OCI-LY1 (cell line): Measurements from ENCODE around the gene NEURL4.

Experiments used
- H2AFZ ChIP-seq: fragments of 200-600 bp; sonication (generic), shearing (Covaris generic); 2 replicates; pipeline ENCODE4 v1.6.0; 2014; ENCODE audit warnings: antibody characterized with exemption, mild to moderate bottlenecking, low read length
- H3F3A ChIP-seq: fragments of 200-600 bp; sonication (generic), shearing (Covaris generic); 2 replicates; pipeline ENCODE4 v1.6.0; 2014; ENCODE audit warnings: mild to moderate bottlenecking, antibody characterized with exemption, low read length, moderate library complexity; ENCODE audit not compliant: insufficient read depth
- H3K27ac ChIP-seq: fragments of 200-600 bp; sonication (generic); 2 replicates; pipeline ENCODE4 v1.5.1; 2014; ENCODE audit warnings: low read length, mixed run types, mild to moderate bottlenecking, low read depth; ENCODE audit not compliant: poor library complexity, severe bottlenecking
- H3K27me3 ChIP-seq: fragments of 200-600 bp; sonication (generic); 2 replicates; pipeline ENCODE4 v1.6.0; 2014; ENCODE audit warnings: antibody characterized with exemption, mild to moderate bottlenecking, low read length, moderate library complexity; ENCODE audit not compliant: insufficient read depth
- H3K36me3 ChIP-seq: fragments of 200-600 bp; sonication (generic); 2 replicates; pipeline ENCODE4 v1.6.1; 2014; ENCODE audit warnings: mild to moderate bottlenecking, antibody characterized with exemption, low read length, moderate library complexity, mixed read lengths; ENCODE audit not compliant: insufficient read depth
- H3K4me1 ChIP-seq: fragments of 200-600 bp; sonication (generic); 2 replicates; pipeline ENCODE4 v1.5.1; 2014; ENCODE audit warnings: mild to moderate bottlenecking, low read length, moderate library complexity; ENCODE audit not compliant: insufficient read depth, severe bottlenecking
- H3K4me2 ChIP-seq: fragments of 200-600 bp; sonication (generic), shearing (Covaris generic); 2 replicates; pipeline ENCODE4 v1.6.1; 2014; ENCODE audit warnings: low read length
- H3K4me3 ChIP-seq: fragments of 200-600 bp; sonication (generic); 2 replicates; pipeline ENCODE4 v1.5.1; 2014; ENCODE audit warnings: low read length, low read depth, mild to moderate bottlenecking, mixed read lengths; ENCODE audit not compliant: poor library complexity, severe bottlenecking
- H3K79me2 ChIP-seq: fragments of 200-600 bp; shearing (Covaris generic); 2 replicates; pipeline ENCODE4 v1.6.1; 2016; ENCODE audit warnings: mixed run types, low read length, mixed read lengths; ENCODE audit not compliant: insufficient read depth
- H3K9ac ChIP-seq: fragments of 200-600 bp; sonication (generic), shearing (Covaris generic); 2 replicates; pipeline ENCODE4 v1.6.1; 2014; ENCODE audit warnings: mild to moderate bottlenecking, low read length, mixed read lengths
- H3K9me2 ChIP-seq: fragments of 200-600 bp; sonication (generic), shearing (Covaris generic); 2 replicates; pipeline ENCODE4 v1.6.1; 2014; ENCODE audit warnings: low read depth, mild to moderate bottlenecking, low read length, mixed read lengths
- H3K9me3 ChIP-seq: fragments of 200-600 bp; shearing (Covaris generic); 2 replicates; pipeline ENCODE4 v1.6.1; 2014; ENCODE audit warnings: low read length, mixed read lengths
- H4K20me1 ChIP-seq: fragments of 200-600 bp; sonication (generic), shearing (Covaris generic); 2 replicates; pipeline ENCODE4 v1.6.0; 2016; ENCODE audit warnings: mild to moderate bottlenecking, low read length; ENCODE audit not compliant: insufficient read depth
- EZH2 ChIP-seq: fragments of 200-600 bp; sonication (generic), shearing (Covaris generic); IDR thresholded peaks from 2 replicates; pipeline ENCODE4 v1.8.0; 2017; ENCODE audit warnings: borderline replicate concordance, mixed run types, mild to moderate bottlenecking, antibody characterized with exemption, low read length, moderate library complexity, mixed read lengths
- TF ChIP-seq, protein P1 (sequence below): fragments of 200-600 bp; sonication (generic), shearing (Covaris generic); IDR thresholded peaks from 2 replicates; pipeline ENCODE4 v1.5.1; 2017; ENCODE audit warnings: mild to moderate bottlenecking, antibody characterized with exemption, low read length, moderate library complexity, mixed read lengths

The NEURL4 gene

DNA sequence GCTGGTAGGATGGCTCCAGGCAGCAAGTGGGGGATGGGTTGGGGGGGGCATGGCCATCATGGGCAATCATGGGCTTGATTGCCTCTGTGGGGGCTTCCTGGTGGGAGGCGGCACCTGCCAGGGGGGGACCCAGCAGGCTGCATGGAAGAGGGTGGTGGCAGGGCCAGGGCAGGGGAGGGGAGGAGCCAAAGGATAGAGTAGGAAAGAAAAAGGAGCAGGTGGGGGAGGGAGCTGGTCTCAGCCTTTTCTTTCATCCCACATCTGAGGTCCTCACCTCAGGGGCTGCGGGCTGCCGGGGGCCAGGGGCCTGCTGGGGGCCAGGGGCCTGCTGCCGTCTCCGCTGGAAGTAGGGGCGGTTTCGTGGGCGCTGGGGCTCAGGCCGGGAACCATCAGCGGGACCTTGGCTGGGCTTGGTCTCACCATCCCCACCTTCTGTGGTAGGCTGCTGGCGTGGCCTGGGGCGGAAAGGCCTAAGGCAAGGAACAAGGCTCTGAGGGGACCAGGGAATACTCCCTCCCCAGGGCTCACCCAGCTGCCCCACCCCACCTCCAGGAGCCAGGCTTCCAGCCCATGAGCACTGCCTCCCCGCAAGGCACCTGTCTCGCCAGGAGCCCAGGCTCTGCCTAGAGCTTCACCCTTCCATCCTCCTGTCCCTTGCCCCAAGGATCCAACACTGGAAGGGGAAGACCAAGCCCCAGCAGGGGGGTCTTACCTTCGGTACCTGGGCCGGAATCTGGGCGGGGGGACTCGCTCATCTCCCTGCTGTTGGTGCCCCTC lies 39.7 kb downstream of the NEURL4 start:
- no peaks in the 10 kb centered on the region for H4K20me1 ChIP-seq
- peaks cover 12% of the 10 kb centered on the region for H3K27me3 ChIP-seq
- H3K36me3 ChIP-seq = no peaks in the 10 kb centered on the region
- H2AFZ ChIP-seq = no peak overlapping the region
- no peaks in the 10 kb centered on the region for H3F3A ChIP-seq
- no peak overlapping the region for H3K9ac ChIP-seq
- H3K79me2 ChIP-seq = no peaks in the 10 kb centered on the region
- TF ChIP-seq, protein P1, sequence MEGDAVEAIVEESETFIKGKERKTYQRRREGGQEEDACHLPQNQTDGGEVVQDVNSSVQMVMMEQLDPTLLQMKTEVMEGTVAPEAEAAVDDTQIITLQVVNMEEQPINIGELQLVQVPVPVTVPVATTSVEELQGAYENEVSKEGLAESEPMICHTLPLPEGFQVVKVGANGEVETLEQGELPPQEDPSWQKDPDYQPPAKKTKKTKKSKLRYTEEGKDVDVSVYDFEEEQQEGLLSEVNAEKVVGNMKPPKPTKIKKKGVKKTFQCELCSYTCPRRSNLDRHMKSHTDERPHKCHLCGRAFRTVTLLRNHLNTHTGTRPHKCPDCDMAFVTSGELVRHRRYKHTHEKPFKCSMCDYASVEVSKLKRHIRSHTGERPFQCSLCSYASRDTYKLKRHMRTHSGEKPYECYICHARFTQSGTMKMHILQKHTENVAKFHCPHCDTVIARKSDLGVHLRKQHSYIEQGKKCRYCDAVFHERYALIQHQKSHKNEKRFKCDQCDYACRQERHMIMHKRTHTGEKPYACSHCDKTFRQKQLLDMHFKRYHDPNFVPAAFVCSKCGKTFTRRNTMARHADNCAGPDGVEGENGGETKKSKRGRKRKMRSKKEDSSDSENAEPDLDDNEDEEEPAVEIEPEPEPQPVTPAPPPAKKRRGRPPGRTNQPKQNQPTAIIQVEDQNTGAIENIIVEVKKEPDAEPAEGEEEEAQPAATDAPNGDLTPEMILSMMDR = no peak
- TF ChIP-seq EZH2 = no peak
- H3K27ac ChIP-seq = no peak overlapping the region
- no peak overlapping the region for H3K4me3 ChIP-seq
- no peaks in the 10 kb centered on the region for H3K9me3 ChIP-seq
- H3K4me1 ChIP-seq = no peaks in the 10 kb centered on the region
- H3K9me2 ChIP-seq = no peaks in the 10 kb centered on the region
- no peak overlapping the region for H3K4me2 ChIP-seq

DNA sequence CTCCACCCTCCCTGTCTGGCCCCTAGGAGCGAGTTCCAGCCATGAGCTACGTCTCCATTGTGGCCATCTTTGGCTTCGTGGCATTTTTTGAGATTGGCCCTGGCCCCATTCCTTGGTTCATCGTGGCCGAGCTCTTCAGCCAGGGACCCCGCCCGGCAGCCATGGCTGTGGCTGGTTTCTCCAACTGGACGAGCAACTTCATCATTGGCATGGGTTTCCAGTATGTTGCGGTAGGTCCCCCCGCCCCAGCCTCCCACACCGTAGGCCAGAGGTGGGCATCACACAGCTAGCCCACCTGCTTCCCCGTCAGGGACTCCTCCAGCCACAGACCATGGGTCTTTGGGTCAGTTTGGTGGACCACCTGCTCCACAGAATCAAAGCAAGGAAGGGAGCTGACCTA lies 43.5 kb downstream of the NEURL4 start:
- no peaks in the 10 kb centered on the region for H4K20me1 ChIP-seq
- no peak overlapping the region for H3K27ac ChIP-seq
- peaks cover 12% of the 10 kb centered on the region for H3K27me3 ChIP-seq
- H3K4me1 ChIP-seq = peaks cover 14% of the 10 kb centered on the region
- no peaks in the 10 kb centered on the region for H3K9me2 ChIP-seq
- no peak overlapping the region for H3K4me3 ChIP-seq
- H3F3A ChIP-seq = no peaks in the 10 kb centered on the region
- TF ChIP-seq, protein P1 = no peak
- no peak for TF ChIP-seq EZH2
- no peaks in the 10 kb centered on the region for H3K9me3 ChIP-seq
- no peaks in the 10 kb centered on the region for H3K36me3 ChIP-seq
- H3K79me2 ChIP-seq = no peaks in the 10 kb centered on the region
- no peak overlapping the region for H2AFZ ChIP-seq
- H3K4me2 ChIP-seq = no peak overlapping the region
- H3K9ac ChIP-seq = no peak overlapping the region

DNA sequence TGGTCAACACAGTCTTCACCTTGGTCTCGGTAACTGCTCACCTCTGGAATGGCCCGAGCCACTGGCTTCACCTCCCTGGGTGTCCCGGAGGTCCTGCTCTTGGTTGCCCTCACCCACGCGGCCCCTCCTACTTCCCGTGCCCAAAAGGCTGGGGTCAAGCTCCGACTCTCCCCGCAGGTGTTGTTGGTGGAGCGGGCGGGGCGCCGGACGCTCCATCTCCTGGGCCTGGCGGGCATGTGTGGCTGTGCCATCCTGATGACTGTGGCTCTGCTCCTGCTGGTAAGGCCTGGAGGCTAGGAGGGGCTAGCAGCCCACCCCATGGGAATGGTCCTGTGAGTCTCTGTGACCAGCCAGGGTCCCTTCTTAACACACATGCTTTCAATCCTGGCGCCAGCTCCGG lies 44.2 kb downstream of the NEURL4 start:
- peaks cover 12% of the 10 kb centered on the region for H3K27me3 ChIP-seq

More for the DNA sequence above, 44.2 kb downstream of the NEURL4 start:
- no peaks in the 10 kb centered on the region for H4K20me1 ChIP-seq
- no peak overlapping the region for H3K9ac ChIP-seq
- no peaks in the 10 kb centered on the region for H3K9me2 ChIP-seq
- H3K79me2 ChIP-seq = no peaks in the 10 kb centered on the region
- H3K4me2 ChIP-seq = no peak overlapping the region
- H3K9me3 ChIP-seq = no peaks in the 10 kb centered on the region
- H3K4me3 ChIP-seq = no peak overlapping the region
- no peaks in the 10 kb centered on the region for H3F3A ChIP-seq
- H3K27ac ChIP-seq = no peak overlapping the region
- TF ChIP-seq EZH2 = no peak
- TF ChIP-seq, protein P1 = no peak
- peaks cover 15% of the 10 kb centered on the region for H3K4me1 ChIP-seq
- no peak overlapping the region for H2AFZ ChIP-seq
- no peaks in the 10 kb centered on the region for H3K36me3 ChIP-seq
